Testis (tissue), 2 donors: ENCODE data around the gene RAMP3.

Experiments
- POLR2A ChIP-seq: fragments of 450-650 bp; IDR thresholded peaks from one replicate; pipeline ENCODE4 v1.6.1; 2017; ENCODE audit warnings: antibody characterized with exemption, mild to moderate bottlenecking, moderate library complexity
- TF ChIP-seq, protein P1 (sequence below), 3 experiments: fragments of 450-650 bp in 2 of 3; fragments of 200-600 bp in 1 of 3; sonication (generic) in 1 of 3; IDR thresholded peaks; one replicate each; pipeline ENCODE4 v1.5.1; 2016 to 2019; ENCODE audit warnings: antibody characterized with exemption in 3 of 3, mild to moderate bottlenecking in 2 of 3, moderate library complexity in 1 of 3

GRCh38 chr7:45156516-45157272 is 897 bp upstream of the RAMP3 start:
- TF ChIP-seq, protein P1, sequence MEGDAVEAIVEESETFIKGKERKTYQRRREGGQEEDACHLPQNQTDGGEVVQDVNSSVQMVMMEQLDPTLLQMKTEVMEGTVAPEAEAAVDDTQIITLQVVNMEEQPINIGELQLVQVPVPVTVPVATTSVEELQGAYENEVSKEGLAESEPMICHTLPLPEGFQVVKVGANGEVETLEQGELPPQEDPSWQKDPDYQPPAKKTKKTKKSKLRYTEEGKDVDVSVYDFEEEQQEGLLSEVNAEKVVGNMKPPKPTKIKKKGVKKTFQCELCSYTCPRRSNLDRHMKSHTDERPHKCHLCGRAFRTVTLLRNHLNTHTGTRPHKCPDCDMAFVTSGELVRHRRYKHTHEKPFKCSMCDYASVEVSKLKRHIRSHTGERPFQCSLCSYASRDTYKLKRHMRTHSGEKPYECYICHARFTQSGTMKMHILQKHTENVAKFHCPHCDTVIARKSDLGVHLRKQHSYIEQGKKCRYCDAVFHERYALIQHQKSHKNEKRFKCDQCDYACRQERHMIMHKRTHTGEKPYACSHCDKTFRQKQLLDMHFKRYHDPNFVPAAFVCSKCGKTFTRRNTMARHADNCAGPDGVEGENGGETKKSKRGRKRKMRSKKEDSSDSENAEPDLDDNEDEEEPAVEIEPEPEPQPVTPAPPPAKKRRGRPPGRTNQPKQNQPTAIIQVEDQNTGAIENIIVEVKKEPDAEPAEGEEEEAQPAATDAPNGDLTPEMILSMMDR (IDR thresholded peaks at IDR 0.05), result no peak
- TF ChIP-seq POLR2A, result no peak
